ENCODE results near the gene ACRBP. TPM values are rescaled to one million over a fixed set of nuclear protein-coding genes. Genes with fewer than 3 reads are reported as not detected.

Gene ACRBP
- total and polyA plus RNA-seq, 2 donors (not counting 1 experiment from before 2014, with no cell fraction given): 10.7 to 12.3 TPM

GRCh38 chr12:6632026-6632983 lies 14.9 kb downstream of the ACRBP start:
- Histone ChIP-seq H3K27me3 (replicated peaks in 1 of 4; ENCODE audit: control extremely low read depth in 1 of 4, control insufficient read depth in 3 of 4, insufficient read depth in 4 of 4, low read length in 3 of 4) (no peaks in the 10 kb centered on the region), H4K20me1 (ENCODE audit: control insufficient read depth, insufficient read depth, low read length, poor library complexity, severe bottlenecking) (no peaks in the 10 kb centered on the region), H3K27ac (ENCODE audit: low read length in 2 of 2) (peak overlapping the region; percentile 85 to 86), H3K9me3 (ENCODE audit: control extremely low read depth in 1 of 3, control insufficient read depth in 2 of 3, insufficient read depth in 1 of 3, low read length in 2 of 3) (no peaks in the 10 kb centered on the region), H3K4me2 (replicated peaks; ENCODE audit: low read depth, low read length, poor library complexity, severe bottlenecking) (peak overlapping the region; percentile 81), H3K36me3 (replicated peaks in 1 of 2; ENCODE audit: control extremely low read depth in 1 of 2, control insufficient read depth in 1 of 2, extremely low read depth in 1 of 2, insufficient read depth in 2 of 2, low read length in 1 of 2) (peaks cover 0 to 29% of the 10 kb centered on the region in 2 experiments), H3K79me2 (ENCODE audit: control insufficient read depth, insufficient read depth, low read length) (peaks cover 100% of the 10 kb centered on the region), H2AFZ (ENCODE audit: insufficient read depth, low read depth, low read length, poor library complexity, severe bottlenecking) (peak overlapping the region; percentile 47), H3K4me1 (ENCODE audit: control insufficient read depth in 2 of 2, insufficient read depth in 2 of 2, low read length in 2 of 2) (peaks cover 66 to 88% of the 10 kb centered on the region in 2 donors), H3K9ac (ENCODE audit: low read length) (peak overlapping the region; percentile 66), H3K4me3 (ENCODE audit: control extremely low read depth in 1 of 5, extremely low read depth in 1 of 5, insufficient read depth in 1 of 5, low read depth in 2 of 5, low read length in 4 of 5) (peak overlapping the region; percentile 12 to 70 (median 55))
- intact Hi-C loops (cut with micrococcal nuclease): loop anchor here (2.0 to 10.0 kb wide), 3 partner anchors 16 to 312 kb away; partner anchors contain the start of genes C12orf57, RNU7-1 and ZNF384
- CTCF ChIA-PET: interaction anchor here (0.6 to 5.9 kb wide), 10 partner anchors 11 to 121 kb away, joined by 3 to 58 read pairs (median 4); partner anchors contain the start of genes MLF2 and ZNF384
- no peaks in the 10 kb centered on the region for H3K9me3 Mint-ChIP-seq (ENCODE audit: insufficient read depth)
- TF ChIP-seq CTCF (IDR thresholded peaks at IDR 0.05): no peak
- TF ChIP-seq EZH2 (IDR thresholded peaks at IDR 0.05; ENCODE audit: borderline replicate concordance, insufficient read depth, low read depth, low read length, poor library complexity, severe bottlenecking): no peak
- peaks cover 73% of the 10 kb centered on the region for H3K4me1 Mint-ChIP-seq
- peak overlapping the region; percentile 99 for H3K27ac Mint-ChIP-seq
- peak overlapping the region; percentile 97 for H3K4me3 Mint-ChIP-seq
- POLR2A ChIA-PET: interaction anchor here (0.6 to 1.3 kb wide), 9 partner anchors 11 to 57 kb away, joined by 3 to 5 read pairs (median 4); partner anchors contain the start of genes ACRBP and ZNF384
- DNase-seq (peak; percentile 83), ATAC-seq (ENCODE audit: low read depth) (peak; percentile 44)
- WGBS (ENCODE audit: insufficient coverage): 43% methylated on average over 20 of the region's 21 CpGs
- H3K27me3 Mint-ChIP-seq: no peaks in the 10 kb centered on the region

All from B cell (primary cell).